Glutamatergic neuron (in vitro differentiated cells): ENCODE results near the gene SPAG6. TPM values are rescaled to one million over a fixed set of nuclear protein-coding genes. Genes with fewer than 3 reads are reported as not detected.

Experiments
- DNase-seq: peaks from one replicate; pipeline ENCODE4 v3.0.0; 2022
- H3K27ac Mint-ChIP-seq: one replicate; pipeline ENCODE4 v1.8.0; 2020; ENCODE audit warnings: mild to moderate bottlenecking, mixed read lengths, inconsistent platforms; ENCODE audit not compliant: unreplicated experiment
- H3K27me3 Mint-ChIP-seq: one replicate; pipeline ENCODE4 v1.8.0; 2020; ENCODE audit warnings: mild to moderate bottlenecking, moderate library complexity, mixed read lengths, inconsistent platforms; ENCODE audit not compliant: unreplicated experiment
- H3K36me3 Mint-ChIP-seq: one replicate; pipeline ENCODE4 v1.8.0; 2020; ENCODE audit warnings: mild to moderate bottlenecking, mixed read lengths, inconsistent platforms; ENCODE audit not compliant: unreplicated experiment
- H3K4me1 Mint-ChIP-seq: one replicate; pipeline ENCODE4 v1.8.0; 2020; ENCODE audit warnings: mild to moderate bottlenecking, low read depth, mixed read lengths, inconsistent platforms; ENCODE audit not compliant: unreplicated experiment
- H3K4me3 Mint-ChIP-seq: one replicate; pipeline ENCODE4 v1.8.0; 2020; ENCODE audit warnings: mild to moderate bottlenecking, mixed read lengths, inconsistent platforms; ENCODE audit not compliant: unreplicated experiment
- H3K9me3 Mint-ChIP-seq: one replicate; pipeline ENCODE4 v1.8.0; 2020; ENCODE audit warnings: mild to moderate bottlenecking, moderate library complexity, mixed read lengths, inconsistent platforms; ENCODE audit not compliant: unreplicated experiment
- CTCF ChIP-seq: fragments of 200-600 bp; sonication (generic); IDR thresholded peaks from one replicate; pipeline ENCODE4 v1.5.0; 2021; ENCODE audit not compliant: partially characterized antibody, unreplicated experiment
- total RNA-seq: library from RNA; stranded (reverse); fragmentation: NEBNext Ultra II Directional; extraction: Animal tissue kit (Norgen Biotek cat#: 25700); gene quantifications from one replicate; pipeline ENCODE4 v1.2.1, GENCODE V29; 2021; ENCODE audit not compliant: unreplicated experiment

Gene SPAG6
- total RNA-seq, 1 donor from 2014 or later, result not detected

GRCh38 chr10:22368402-22368801 lies 23.1 kb downstream of the SPAG6 start:
- DNase-seq, result no peak
- no peak overlapping the region for H3K4me3 Mint-ChIP-seq
- no peaks in the 10 kb centered on the region for H3K9me3 Mint-ChIP-seq
- no peaks in the 10 kb centered on the region for H3K36me3 Mint-ChIP-seq
- H3K27ac Mint-ChIP-seq, result no peak overlapping the region
- no peaks in the 10 kb centered on the region for H3K4me1 Mint-ChIP-seq
- TF ChIP-seq CTCF, result no peak
- no peaks in the 10 kb centered on the region for H3K27me3 Mint-ChIP-seq

- Mint-ChIP-seq H3K4me1 (no peaks in the 10 kb centered on the region), H3K9me3 (no peaks in the 10 kb centered on the region), H3K36me3 (no peaks in the 10 kb centered on the region), H3K27ac (no peak overlapping the region), H3K4me3 (no peak overlapping the region), H3K27me3 (no peaks in the 10 kb centered on the region)
- no peak for DNase-seq
- no peak for TF ChIP-seq CTCF
Observed at GRCh38 chr10:22368981-22369380, 23.7 kb downstream of the SPAG6 start.

- no peak for TF ChIP-seq CTCF
- Mint-ChIP-seq H3K36me3 (no peaks in the 10 kb centered on the region), H3K27me3 (no peaks in the 10 kb centered on the region), H3K9me3 (no peaks in the 10 kb centered on the region), H3K4me1 (no peaks in the 10 kb centered on the region), H3K4me3 (no peak overlapping the region), H3K27ac (no peak overlapping the region)
- DNase-seq, result no peak
Observed at GRCh38 chr10:22369434-22370072, 24.3 kb downstream of the SPAG6 start.

GRCh38 chr10:22370320-22370719 lies 25.0 kb downstream of the SPAG6 start:
- TF ChIP-seq CTCF, result no peak
- no peak for DNase-seq
- Mint-ChIP-seq H3K9me3 (no peaks in the 10 kb centered on the region), H3K27ac (no peak overlapping the region), H3K4me1 (no peaks in the 10 kb centered on the region), H3K36me3 (no peaks in the 10 kb centered on the region), H3K27me3 (no peaks in the 10 kb centered on the region), H3K4me3 (no peak overlapping the region)

- no peak overlapping the region for H3K4me3 Mint-ChIP-seq
- no peaks in the 10 kb centered on the region for H3K9me3 Mint-ChIP-seq
- H3K27ac Mint-ChIP-seq, result no peak overlapping the region
- H3K4me1 Mint-ChIP-seq, result no peaks in the 10 kb centered on the region
- no peak for DNase-seq
- no peaks in the 10 kb centered on the region for H3K36me3 Mint-ChIP-seq
- no peak for TF ChIP-seq CTCF
- no peaks in the 10 kb centered on the region for H3K27me3 Mint-ChIP-seq
Observed at GRCh38 chr10:22372298-22372697, 27.0 kb downstream of the SPAG6 start.
